Activated T-cell treated with anti-CD3 and anti-CD28 coated beads for 4 hours (primary cell): ENCODE results near the gene DOP1B.
"Not testable (repeated sequence)": the region's sequence is repeated elsewhere in the genome, so short reads cannot be mapped to it uniquely, and the experiment has no call there.

Source experiments
- DNase-seq: peaks from one replicate; pipeline ENCODE4 v3.0.0-alpha.2; 2020

The DOP1B gene, protein sequence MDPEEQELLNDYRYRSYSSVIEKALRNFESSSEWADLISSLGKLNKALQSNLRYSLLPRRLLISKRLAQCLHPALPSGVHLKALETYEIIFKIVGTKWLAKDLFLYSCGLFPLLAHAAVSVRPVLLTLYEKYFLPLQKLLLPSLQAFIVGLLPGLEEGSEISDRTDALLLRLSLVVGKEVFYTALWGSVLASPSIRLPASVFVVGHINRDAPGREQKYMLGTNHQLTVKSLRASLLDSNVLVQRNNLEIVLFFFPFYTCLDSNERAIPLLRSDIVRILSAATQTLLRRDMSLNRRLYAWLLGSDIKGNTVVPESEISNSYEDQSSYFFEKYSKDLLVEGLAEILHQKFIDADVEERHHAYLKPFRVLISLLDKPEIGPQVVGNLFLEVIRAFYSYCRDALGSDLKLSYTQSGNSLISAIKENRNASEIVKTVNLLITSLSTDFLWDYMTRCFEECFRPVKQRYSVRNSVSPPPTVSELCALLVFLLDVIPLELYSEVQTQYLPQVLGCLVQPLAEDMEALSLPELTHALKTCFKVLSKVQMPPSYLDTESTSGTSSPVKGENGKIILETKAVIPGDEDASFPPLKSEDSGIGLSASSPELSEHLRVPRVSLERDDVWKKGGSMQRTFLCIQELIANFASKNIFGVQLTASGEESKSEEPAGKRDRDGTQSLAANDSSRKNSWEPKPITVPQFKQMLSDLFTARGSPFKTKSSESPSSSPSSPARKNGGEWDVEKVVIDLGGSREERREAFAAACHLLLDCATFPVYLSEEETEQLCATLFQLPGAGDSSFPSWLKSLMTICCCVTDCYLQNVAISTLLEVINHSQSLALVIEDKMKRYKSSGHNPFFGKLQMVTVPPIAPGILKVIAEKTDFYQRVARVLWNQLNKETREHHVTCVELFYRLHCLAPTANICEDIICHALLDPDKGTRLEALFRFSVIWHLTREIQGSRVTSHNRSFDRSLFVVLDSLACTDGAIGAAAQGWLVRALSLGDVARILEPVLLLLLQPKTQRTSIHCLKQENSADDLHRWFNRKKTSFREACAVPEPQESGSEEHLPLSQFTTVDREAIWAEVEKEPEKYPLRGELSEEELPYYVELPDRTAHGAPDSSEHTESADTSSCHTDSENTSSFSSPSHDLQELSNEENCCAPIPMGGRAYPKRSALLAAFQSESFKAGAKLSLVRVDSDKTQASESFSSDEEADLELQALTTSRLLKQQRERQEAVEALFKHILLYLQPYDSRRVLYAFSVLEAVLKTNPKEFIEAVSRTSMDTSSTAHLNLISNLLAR (N-terminal part only)

DNA sequence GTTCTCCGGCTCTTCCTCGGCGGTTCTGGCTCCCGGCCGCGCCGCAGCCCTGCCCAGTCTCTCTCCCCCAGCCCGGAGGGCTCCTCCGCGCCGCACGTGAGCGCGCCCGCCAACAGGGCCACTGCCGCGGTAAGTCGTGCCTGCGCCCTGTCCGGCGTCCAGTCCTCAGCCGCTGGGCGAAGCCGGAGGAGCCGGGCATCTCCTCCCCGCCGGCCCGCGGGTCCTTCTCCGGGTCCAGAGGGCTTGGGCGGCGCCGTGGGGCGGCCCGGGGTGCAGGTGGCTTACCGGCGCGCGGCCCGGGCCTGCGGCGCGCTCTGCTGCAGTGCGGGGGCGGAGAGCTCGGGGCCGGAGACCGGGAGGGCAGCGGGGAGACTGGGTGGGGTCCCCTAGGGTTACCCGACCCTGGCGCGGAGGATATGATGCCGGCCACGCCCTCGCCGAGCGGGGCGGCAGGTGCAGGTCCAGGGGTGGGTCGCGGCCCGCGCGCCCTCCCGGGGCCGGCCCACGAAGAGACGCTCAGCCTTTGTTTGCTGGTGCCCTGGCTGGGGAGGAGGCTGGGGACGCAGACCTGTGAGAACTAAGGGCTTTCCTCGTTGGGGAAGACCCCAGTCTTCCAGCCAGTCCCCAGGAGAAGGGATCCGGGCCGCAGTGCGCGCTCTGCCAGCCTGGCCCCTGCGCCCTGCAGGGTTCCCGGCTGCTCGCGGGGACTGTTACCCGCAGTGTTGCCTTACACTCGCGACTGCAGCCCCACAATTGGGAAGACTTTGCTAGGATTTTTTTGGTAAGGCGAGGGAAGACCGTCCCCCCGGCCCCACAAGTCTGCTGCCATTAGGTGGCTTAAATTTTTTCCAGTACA is at the start of gene DOP1B:
TSS of gene DOP1B (plus strand) at position 10 of the 856 bp plus-strand sequence. CDS start 7,910 bp downstream, outside the sequence.
- no peak for DNase-seq

- no peak for DNase-seq
Observed at GRCh38 chr21:36109868-36110267, 46.8 kb upstream of the DOP1B start.

DNA sequence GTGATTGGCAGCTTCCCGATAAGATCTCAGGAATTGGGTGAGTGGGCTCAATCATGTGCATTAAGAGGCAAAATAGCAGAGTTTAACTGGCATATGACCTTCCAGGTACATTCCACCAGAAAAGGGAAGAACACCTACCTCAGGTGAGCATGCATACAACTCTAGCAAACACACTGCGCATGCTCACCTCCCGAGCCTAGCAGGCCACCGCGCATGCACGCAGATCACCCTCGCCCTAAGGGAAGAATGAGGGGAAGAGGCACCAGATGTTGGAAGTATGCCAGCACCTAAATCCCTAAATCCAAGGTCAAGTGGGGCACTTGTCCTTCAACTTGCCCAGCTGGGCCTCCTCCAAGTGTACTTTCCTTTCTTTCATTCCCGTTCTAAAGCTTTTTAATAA is 45.4 kb upstream of the DOP1B start:
- DNase-seq: no peak

DNA sequence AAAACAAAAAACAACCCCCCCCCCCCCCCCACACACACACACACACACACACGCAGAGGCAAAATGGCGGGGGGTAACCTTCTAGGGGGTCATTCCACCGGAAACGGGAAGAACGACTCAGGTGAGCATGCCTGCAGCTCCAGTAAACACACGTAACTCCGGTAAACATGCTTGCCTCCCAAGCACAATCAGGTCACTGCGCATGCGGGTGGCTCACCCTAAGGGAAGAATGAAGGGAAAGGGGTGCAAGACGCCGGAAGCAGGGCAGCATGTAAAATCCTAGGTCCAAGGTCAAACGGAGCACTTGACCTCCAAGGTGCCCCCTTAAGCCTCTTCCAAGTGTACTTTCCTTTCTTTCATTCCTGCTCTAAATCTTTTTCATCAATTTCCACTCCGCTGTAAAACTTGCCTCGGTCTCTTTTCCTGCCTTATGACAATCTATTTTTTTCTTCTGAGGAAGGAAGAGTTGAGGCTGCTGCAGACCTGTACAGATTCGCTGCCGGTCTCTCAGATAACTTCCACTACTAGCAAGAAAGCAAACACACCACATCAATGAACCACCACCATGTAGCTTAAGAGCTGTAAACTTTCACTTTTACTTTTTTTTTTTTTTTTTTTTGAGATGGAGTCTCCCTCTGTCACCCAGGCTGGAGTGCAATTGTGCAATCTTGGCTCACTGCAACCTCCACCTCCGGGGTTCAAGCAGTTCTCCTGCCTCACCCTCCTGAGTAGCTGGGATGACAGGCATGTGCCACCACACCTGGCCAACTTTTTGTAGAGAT is 42.8 kb upstream of the DOP1B start:
- peak; percentile 34 for DNase-seq

- DNase-seq: no peak
Observed at GRCh38 chr21:36115138-36115730, 41.4 kb upstream of the DOP1B start.

DNA sequence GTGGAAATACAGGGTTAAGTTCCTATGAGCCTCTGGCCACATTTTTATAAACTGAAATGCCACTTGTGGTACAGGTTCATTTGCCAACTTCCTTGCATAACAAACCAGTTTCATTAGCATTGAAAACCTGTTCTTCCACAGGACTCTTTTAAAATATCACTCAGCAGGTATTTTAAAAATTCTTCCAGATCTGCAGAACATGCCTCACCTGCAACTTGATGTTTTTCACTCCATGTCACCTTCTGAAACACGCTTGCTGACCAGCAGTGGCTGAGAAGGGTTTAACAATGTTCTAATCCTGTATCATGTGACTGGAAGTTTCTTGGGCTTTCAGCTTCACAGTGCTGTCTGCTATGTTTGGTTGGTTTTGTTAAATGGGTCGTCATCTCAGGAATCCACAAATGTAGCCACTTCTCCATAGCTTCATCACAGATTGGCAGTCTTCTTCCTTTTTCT is 39.3 kb upstream of the DOP1B start:
- DNase-seq: no peak

GRCh38 chr21:36120304-36120888 is 36.2 kb upstream of the DOP1B start:
- DNase-seq: no peak

DNA sequence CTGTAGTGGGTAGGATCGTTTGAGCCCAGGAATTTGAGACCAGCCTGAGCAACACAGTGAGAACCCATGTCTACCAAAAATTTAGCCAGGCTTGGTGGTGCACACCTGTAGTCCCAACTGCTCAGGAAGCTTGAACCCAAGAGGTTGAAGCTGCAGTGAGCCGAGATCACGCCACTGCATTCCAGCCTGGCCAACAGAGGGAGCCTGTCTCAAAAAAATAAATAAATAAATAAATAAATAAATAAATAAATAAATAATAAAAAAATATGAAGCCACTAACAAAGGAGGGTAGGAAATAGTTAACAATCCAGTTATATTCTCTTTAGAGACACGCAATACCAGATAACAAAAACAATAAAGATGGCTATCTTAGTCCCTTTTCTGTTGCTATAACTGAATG is 33.6 kb upstream of the DOP1B start:
- DNase-seq: no peak

- no peak for DNase-seq
Observed at GRCh38 chr21:36124395-36124794, 32.2 kb upstream of the DOP1B start.

- peak; percentile 35 for DNase-seq
Observed at GRCh38 chr21:36125512-36126207, 31.0 kb upstream of the DOP1B start.

DNA sequence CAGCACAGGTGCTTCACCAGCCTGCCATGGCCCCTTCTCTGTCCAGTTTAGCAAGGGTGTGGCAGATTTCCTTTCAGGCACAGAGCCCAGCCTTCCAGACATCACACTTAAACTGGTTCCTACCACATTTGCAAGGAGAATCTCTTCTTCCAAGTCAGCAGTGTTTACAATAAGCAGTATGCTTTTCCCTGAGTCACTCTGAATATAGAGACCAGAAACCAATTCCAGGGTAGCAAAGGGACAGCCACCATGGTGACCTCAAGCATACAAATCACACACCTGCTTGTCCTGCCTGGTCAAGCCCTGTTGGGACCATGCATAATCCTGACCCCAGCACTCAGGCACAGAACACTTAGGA is 30.4 kb upstream of the DOP1B start:
- DNase-seq: no peak

GRCh38 chr21:36126621-36127110 is 30.0 kb upstream of the DOP1B start:
- DNase-seq: no peak

DNA sequence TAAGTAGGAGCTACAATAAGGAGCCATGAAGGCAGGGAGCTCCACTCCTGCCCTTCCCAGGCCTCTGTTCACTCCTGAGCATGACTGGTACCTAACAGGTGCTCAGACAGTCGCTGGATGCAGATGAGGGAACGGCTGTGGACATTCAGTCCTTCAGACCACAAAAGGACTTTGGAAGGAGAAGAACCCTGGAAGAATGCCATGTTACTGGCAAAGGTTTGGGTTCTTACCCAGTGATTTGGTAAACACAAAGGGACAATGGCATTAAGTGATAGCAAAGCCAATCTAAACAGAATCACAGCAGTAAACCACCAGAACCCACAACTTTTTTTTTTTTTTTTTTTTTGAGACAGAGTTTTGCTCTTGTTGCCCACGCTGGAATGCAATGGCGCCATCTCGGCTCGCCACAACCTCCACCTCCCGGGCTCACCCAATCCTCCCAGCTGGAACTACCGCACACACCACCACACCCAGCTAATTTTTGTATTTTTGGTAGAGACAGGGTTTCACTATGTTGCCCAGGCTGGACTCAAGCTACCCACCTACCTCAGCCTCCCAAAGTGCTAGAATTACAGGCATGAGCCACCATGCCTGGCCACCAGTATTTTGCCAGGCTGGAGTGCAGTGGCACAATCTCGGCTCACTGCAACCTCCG is 29.2 kb upstream of the DOP1B start:
- DNase-seq: no peak

- no peak for DNase-seq
Observed at GRCh38 chr21:36127977-36128376, 28.6 kb upstream of the DOP1B start.

DNA sequence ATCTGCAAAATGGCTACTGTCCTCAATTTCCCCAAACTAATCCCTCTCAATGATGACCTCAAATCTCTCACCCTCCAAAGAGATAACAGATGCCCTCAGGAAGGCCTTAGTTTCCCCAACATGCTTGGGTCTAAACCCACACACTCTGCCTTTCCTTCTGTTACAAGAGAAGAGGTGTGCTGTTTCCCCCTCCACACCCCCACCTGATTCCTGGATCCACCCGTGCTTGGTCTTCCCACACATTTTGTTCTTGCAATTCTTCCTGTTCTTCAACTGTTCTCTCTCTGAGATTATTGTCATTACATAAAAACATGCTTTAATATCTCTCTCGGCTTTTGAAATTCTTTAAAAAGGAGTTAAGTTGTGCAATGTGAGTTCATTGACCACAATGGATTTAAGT is 27.4 kb upstream of the DOP1B start:
- no peak for DNase-seq

- DNase-seq: not testable (repeated sequence)
Observed at GRCh38 chr21:36130414-36130762, 26.2 kb upstream of the DOP1B start.

GRCh38 chr21:36130839-36131238 is 25.8 kb upstream of the DOP1B start:
- DNase-seq: not testable (repeated sequence)

DNA sequence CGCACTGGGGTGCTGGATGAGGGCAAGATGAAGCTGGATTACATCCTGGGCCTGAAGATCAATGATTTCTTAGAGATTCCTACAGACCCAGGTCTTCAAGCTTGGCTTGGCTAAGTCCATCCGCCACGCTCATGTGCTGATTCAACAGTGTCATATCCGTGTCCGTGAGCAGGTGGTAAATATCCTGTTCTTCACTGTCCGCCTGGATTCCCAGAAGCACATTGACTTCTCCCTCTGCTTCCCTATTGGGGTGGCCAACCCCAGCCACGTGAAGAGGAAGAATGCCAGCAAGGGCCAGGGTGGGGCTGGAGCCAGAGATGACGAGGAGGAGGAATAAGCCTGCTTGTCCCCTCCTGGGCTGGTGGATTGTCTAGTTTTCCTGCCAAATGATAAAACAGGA is 23.9 kb upstream of the DOP1B start:
- DNase-seq: no peak

- peak; percentile 38 for DNase-seq
Observed at GRCh38 chr21:36134803-36135390, 21.7 kb upstream of the DOP1B start, which contains the start of gene CBR3. Gene CBR3, plus strand, starts transcription at chr21:36135079. Its CDS starts 114 bp downstream, at chr21:36135193.
